Mesothelial cell of epicardium (in vitro differentiated cells): ENCODE results near the gene TP53. TPM values are rescaled to one million over a fixed set of nuclear protein-coding genes. Genes with fewer than 3 reads are reported as not detected.

Source experiments
- DNase-seq, 2 experiments: peaks; one replicate each; pipeline ENCODE4 v3.0.0; 2021; ENCODE audit warnings: low spot score in 2 of 2; ENCODE audit not compliant: unreplicated experiment in 2 of 2
- H3K27ac Mint-ChIP-seq: 2 replicates; pipeline ENCODE4 v1.8.0; 2021; ENCODE audit warnings: mixed read lengths
- H3K27me3 Mint-ChIP-seq: 2 replicates; pipeline ENCODE4 v1.8.0; 2021; ENCODE audit warnings: low read depth, mixed read lengths
- H3K36me3 Mint-ChIP-seq: 2 replicates; pipeline ENCODE4 v1.8.0; 2021; ENCODE audit warnings: mixed read lengths
- H3K4me1 Mint-ChIP-seq: 2 replicates; pipeline ENCODE4 v1.8.0; 2021; ENCODE audit warnings: mixed read lengths
- H3K4me3 Mint-ChIP-seq: 2 replicates; pipeline ENCODE4 v1.8.0; 2021; ENCODE audit warnings: mild to moderate bottlenecking, moderate library complexity, mixed read lengths
- H3K9me3 Mint-ChIP-seq: 2 replicates; pipeline ENCODE4 v1.8.0; 2021; ENCODE audit warnings: mixed read lengths
- CTCF ChIP-seq: fragments of 200-600 bp; sonication (generic); IDR thresholded peaks from one replicate; pipeline ENCODE4 v1.5.0; 2021; ENCODE audit warnings: antibody characterized with exemption; ENCODE audit not compliant: unreplicated experiment
- total RNA-seq: library from RNA; stranded (reverse); gene quantifications from 3 replicates; pipeline ENCODE4 v1.2.1, GENCODE V29; 2021

Gene TP53
- 98.8 to 105 TPM (median 101 TPM) in 3 replicates for total RNA-seq

- no peaks in the 10 kb centered on the region for H3K27me3 Mint-ChIP-seq
- peak; percentile 78 to 83 for DNase-seq
- peaks cover 25% of the 10 kb centered on the region for H3K4me1 Mint-ChIP-seq
- peak within 1 kb of the TSS; percentile 100 for H3K27ac Mint-ChIP-seq
- H3K9me3 Mint-ChIP-seq = no peaks in the 10 kb centered on the region
- TF ChIP-seq CTCF = no peak
- peaks cover 5% of the 10 kb centered on the region for H3K36me3 Mint-ChIP-seq
- peak within 1 kb of the TSS; percentile 98 for H3K4me3 Mint-ChIP-seq
Measured at GRCh38 chr17:7687072-7687907, at the start of gene TP53. TSS of gene TP53 (minus strand) at chr17:7687490. CDS start at chr17:7676594, 10,896 bp downstream.

- Mint-ChIP-seq H3K9me3 (no peaks in the 10 kb centered on the region), H3K36me3 (no peaks in the 10 kb centered on the region), H3K27ac (no peak overlapping the region), H3K4me1 (no peaks in the 10 kb centered on the region), H3K27me3 (peaks cover 33% of the 10 kb centered on the region), H3K4me3 (no peak overlapping the region)
- no peak for DNase-seq
- no peak for TF ChIP-seq CTCF
Measured at GRCh38 chr17:7732981-7733539, 45.8 kb upstream of the TP53 start.

DNA sequence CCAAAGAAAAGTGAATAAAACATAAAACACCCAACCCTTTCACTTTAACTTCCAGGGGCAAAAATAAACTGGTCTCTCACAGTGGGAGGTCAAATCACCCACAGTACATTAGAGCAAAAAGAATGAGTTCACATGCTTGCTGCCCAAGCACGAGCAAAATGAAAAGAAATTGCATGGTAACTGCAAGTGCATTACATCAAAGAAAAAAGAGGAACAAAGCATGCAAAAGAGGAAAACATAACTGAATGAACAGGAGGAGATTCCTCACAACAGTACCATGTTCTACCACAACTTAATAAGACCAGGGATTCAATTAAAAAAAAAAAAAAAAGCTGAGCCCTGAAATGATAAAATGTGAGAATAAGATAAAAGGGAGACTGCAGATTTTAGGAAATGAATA, 42.5 kb upstream of the TP53 start:
- H3K27me3 Mint-ChIP-seq = peaks cover 14% of the 10 kb centered on the region
- H3K4me1 Mint-ChIP-seq = peaks cover 3% of the 10 kb centered on the region
- no peak for TF ChIP-seq CTCF
- H3K4me3 Mint-ChIP-seq = no peak overlapping the region
- no peak for DNase-seq
- no peaks in the 10 kb centered on the region for H3K36me3 Mint-ChIP-seq
- H3K27ac Mint-ChIP-seq = no peak overlapping the region
- H3K9me3 Mint-ChIP-seq = no peaks in the 10 kb centered on the region

DNA sequence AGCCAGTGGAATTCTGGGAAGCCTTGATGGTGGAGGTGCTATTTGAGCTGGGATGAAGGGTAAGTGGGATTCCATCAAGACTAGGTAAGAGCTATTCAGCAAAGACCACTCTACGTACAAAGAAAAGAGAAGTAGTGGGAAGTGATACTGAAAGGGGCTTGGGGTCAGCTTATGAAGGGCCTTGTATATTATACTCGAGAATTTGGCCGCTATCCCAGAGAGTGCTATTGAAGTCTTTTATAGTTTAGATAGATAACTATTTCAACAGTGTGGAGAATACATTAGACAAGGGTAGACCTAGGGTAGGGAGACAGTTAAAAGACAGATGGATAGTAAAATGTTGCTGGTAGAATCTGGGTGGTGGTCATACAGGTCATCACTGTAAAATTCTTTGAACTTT, 40.6 kb upstream of the TP53 start:
- H3K4me3 Mint-ChIP-seq = no peak overlapping the region
- TF ChIP-seq CTCF = no peak
- peak overlapping the region; percentile 57 for H3K27ac Mint-ChIP-seq
- H3K36me3 Mint-ChIP-seq = no peaks in the 10 kb centered on the region
- H3K9me3 Mint-ChIP-seq = no peaks in the 10 kb centered on the region
- DNase-seq = no peak
- peaks cover 3% of the 10 kb centered on the region for H3K4me1 Mint-ChIP-seq
- H3K27me3 Mint-ChIP-seq = peaks cover 12% of the 10 kb centered on the region

GRCh38 chr17:7721612-7722011, 34.3 kb upstream of the TP53 start:
- Mint-ChIP-seq H3K4me3 (no peak overlapping the region), H3K36me3 (no peaks in the 10 kb centered on the region), H3K4me1 (peaks cover 12% of the 10 kb centered on the region), H3K9me3 (no peaks in the 10 kb centered on the region), H3K27ac (no peak overlapping the region), H3K27me3 (peaks cover 46% of the 10 kb centered on the region)
- no peak for TF ChIP-seq CTCF
- no peak for DNase-seq
